ENCODE results near the gene DIS3L2. TPM values are rescaled to one million over a fixed set of nuclear protein-coding genes. Genes with fewer than 3 reads are reported as not detected.
"Not testable (repeated sequence)": the region's sequence is repeated elsewhere in the genome, so short reads cannot be mapped to it uniquely, and the experiment has no call there.

The DIS3L2 gene
- total RNA-seq, 3 donors from 2014 or later = 28.5 to 43.0 (median 42.5) TPM

GRCh38 chr2:232354069-232354468 lies 392.6 kb downstream of the DIS3L2 start:
- Histone ChIP-seq H3K36me3 (ENCODE audit: low read depth) (no peaks in the 10 kb centered on the region), H3K4me1 (ENCODE audit: low read depth) (peaks cover 5% of the 10 kb centered on the region), H3K9me3 (no peaks in the 10 kb centered on the region), H3K4me3 (no peak overlapping the region)
- intact Hi-C loops (cut with DNase I, micrococcal nuclease) = no loop called here
- ATAC-seq = no peak
- TF ChIP-seq CTCF (IDR thresholded peaks at IDR 0.05) = no peak
- peak in 1 of 3 donors; percentile 10 for DNase-seq

DNA sequence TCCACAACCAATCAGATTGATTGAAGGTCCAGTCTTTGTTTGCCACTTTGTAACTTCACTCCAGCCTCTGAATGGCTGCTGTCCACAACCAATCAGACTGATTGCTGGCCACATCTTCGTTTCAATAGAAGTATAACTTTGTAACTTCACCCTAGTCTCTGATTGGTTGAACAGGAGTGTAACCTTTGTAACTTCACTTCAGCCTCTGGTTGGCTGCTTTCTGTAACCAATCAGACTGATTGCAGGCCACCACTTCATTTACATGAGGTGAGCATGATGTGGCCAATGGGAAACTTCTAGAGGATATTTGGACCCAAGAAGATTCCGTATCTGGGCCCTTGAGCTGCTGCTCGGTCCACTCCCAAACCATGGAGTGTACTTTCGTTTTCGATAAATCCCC lies 400.1 kb downstream of the DIS3L2 start:
- DNase-seq = no peak

GRCh38 chr2:232362174-232362900 lies 400.8 kb downstream of the DIS3L2 start:
- Histone ChIP-seq H3K4me3 (no peak overlapping the region), H3K4me1 (ENCODE audit: low read depth) (no peaks in the 10 kb centered on the region), H3K36me3 (ENCODE audit: low read depth) (no peaks in the 10 kb centered on the region), H3K9me3 (no peaks in the 10 kb centered on the region)
- TF ChIP-seq CTCF (IDR thresholded peaks at IDR 0.05) = no peak
- ATAC-seq = no peak
- DNase-seq = peak in 1 of 3 donors; percentile 8
- intact Hi-C loops (cut with DNase I, micrococcal nuclease) = no loop called here

More for the DNA sequence above, 400.1 kb downstream of the DIS3L2 start:
- Histone ChIP-seq H3K4me3 (no peak overlapping the region), H3K9me3 (no peaks in the 10 kb centered on the region), H3K36me3 (ENCODE audit: low read depth) (no peaks in the 10 kb centered on the region), H3K4me1 (ENCODE audit: low read depth) (no peaks in the 10 kb centered on the region)
- TF ChIP-seq CTCF (IDR thresholded peaks at IDR 0.05) = no peak
- ATAC-seq = no peak
- intact Hi-C loops (cut with DNase I, micrococcal nuclease) = no loop called here

DNA sequence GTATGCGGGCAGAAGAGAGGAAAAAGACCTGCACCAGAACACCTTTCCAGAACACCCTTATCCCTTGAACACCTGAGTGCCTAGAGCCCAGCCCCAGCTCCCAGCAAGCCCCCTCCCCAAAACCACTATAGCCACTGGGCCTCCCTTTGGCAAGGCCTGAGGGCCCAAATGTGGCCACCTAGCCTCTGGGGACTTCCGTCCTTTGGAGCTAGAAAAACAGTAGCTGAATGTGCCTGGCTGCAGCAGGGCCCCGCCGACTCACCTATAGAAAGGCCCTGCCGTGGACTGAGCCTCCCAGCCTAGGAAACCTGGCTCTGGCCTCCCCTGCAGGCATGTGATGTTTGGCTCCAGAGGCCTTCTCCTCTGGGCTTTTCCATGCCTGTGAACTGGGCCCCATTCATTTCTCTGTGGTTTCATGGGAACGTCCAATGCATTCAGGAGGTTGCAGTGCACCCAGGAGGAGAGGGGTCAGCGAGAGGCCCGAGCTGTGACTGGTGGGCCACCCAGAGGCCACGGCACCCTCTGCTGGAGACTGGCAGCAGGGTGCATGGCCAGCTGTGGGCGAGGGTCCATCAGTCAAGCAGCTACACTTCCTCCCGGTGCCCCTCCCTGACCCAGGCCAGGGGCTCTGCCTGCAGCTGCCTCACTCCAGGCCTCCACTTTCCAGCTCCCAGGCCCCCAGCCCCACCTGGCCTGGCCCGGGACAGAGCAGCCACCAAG lies 401.7 kb downstream of the DIS3L2 start:
- intact Hi-C loops (cut with DNase I, micrococcal nuclease) = not testable (repeated sequence)
- DNase-seq = peak in 1 of 3 donors; percentile 7

DNA sequence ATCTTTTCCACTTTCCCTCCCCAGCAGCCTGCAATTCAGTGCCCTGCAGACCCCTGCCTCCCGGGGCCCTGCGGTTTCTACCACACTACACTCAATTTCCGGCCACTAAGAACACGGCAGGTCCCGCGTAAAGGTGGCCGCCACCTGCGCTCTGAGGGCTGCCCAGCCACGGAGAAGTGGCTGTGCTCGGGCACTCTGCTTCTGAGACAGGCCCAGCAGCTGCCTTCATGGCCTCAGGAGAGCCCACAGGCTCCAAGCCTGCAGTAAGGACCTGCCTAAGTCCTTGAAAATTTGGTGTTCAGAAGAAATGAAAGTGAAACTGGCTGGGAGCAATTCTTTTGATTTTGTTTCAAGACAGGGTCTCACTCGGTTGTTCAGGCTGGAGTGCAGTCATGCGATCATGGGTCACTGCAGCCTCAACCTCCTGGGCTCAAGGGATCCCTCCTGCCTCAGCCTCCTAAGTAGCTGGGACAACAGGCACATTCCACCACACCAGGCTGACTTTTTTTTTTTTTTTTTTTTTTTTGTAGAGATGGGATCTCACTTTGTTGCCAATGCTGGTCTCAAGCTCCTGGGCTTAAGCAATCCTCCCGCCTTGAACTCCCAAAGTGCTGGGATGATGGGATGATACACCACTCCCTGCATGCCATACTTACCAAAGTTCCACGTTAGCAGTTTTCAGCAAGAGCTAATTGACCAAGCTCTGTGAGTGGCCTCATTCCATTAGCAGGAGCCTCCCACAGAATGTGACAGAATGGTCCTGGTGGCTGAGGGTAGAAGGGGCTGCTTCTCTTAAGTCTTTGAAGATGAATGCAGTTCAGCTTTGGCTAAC lies 402.5 kb downstream of the DIS3L2 start:
- DNase-seq (peak in 1 of 3 donors; percentile 4), ATAC-seq (peak; percentile 20)
- H3K9me3 ChIP-seq = no peaks in the 10 kb centered on the region
- intact Hi-C loops (cut with DNase I, micrococcal nuclease) = no loop called here
- no peaks in the 10 kb centered on the region for H3K4me1 ChIP-seq (ENCODE audit: low read depth)
- H3K4me3 ChIP-seq = no peak overlapping the region
- no peak for TF ChIP-seq CTCF (IDR thresholded peaks at IDR 0.05)
- H3K36me3 ChIP-seq (ENCODE audit: low read depth) = no peaks in the 10 kb centered on the region

More for the DNA sequence above, 401.7 kb downstream of the DIS3L2 start:
- not testable (repeated sequence) for H3K36me3 ChIP-seq (ENCODE audit: low read depth); H3K4me3 ChIP-seq; H3K9me3 ChIP-seq; H3K4me1 ChIP-seq (ENCODE audit: low read depth); ATAC-seq

- H3K36me3 ChIP-seq (ENCODE audit: low read depth); H3K4me3 ChIP-seq; ATAC-seq; H3K4me1 ChIP-seq (ENCODE audit: low read depth); H3K9me3 ChIP-seq; intact Hi-C loops (cut with DNase I, micrococcal nuclease): not testable (repeated sequence)
- DNase-seq = peak in 1 of 3 donors; percentile 10
Observed at GRCh38 chr2:232364806-232365594, 403.5 kb downstream of the DIS3L2 start.

All from mucosa of descending colon (tissue), 3 donors.